OCI-LY7 (cell line): ENCODE measurements around the gene TUBB3. TPM values are rescaled to one million over a fixed set of nuclear protein-coding genes. Genes with fewer than 3 reads are reported as not detected.

Source experiments
- BruUV-seq: library from RNA; stranded (reverse); fragments of 400-500 nt; replicated peaks from 2 replicates; lab custom pipeline; 2021; lab: Mats Ljungman, UMichigan
- CTCF ChIA-PET: fragments of 300-600 bp; sonication (Branson Sonifier 250); formaldehyde crosslinking; loops from one replicate; lab custom pipeline; 2022; ENCODE audit warnings: antibody characterized with exemption; ENCODE audit not compliant: unreplicated experiment; lab: Charles Lee
- POLR2A ChIA-PET: fragments of 300-600 bp; sonication (Branson Sonifier 250); formaldehyde crosslinking; loops from one replicate; lab custom pipeline; 2022; ENCODE audit warnings: antibody characterized with exemption; lab: Charles Lee
- DNase-seq: peaks from one replicate; pipeline ENCODE4 v3.0.0-alpha.2; 2015; ENCODE audit warnings: low spot score
- H2AFZ ChIP-seq: fragments of 200-600 bp; sonication (generic), shearing (Covaris generic); 2 replicates; pipeline ENCODE4 v1.6.1; 2014; ENCODE audit warnings: mild to moderate bottlenecking, antibody characterized with exemption, low read length, moderate library complexity
- H3K27ac ChIP-seq: fragments of 200-600 bp; sonication (generic); 2 replicates; pipeline ENCODE4 v1.5.1; 2014; ENCODE audit warnings: mixed run types, low read depth, mild to moderate bottlenecking, moderate library complexity, low read length, inconsistent platforms; ENCODE audit not compliant: poor library complexity, severe bottlenecking
- H3K36me3 ChIP-seq: fragments of 200-600 bp; sonication (generic); 2 replicates; pipeline ENCODE4 v1.6.1; 2014; ENCODE audit warnings: mild to moderate bottlenecking, antibody characterized with exemption, low read length, moderate library complexity, mixed read lengths; ENCODE audit not compliant: insufficient read depth
- H3K4me1 ChIP-seq: fragments of 200-600 bp; sonication (generic); 2 replicates; pipeline ENCODE4 v1.5.1; 2014; ENCODE audit warnings: mild to moderate bottlenecking, low read length; ENCODE audit not compliant: insufficient read depth, poor library complexity, severe bottlenecking
- H3K4me2 ChIP-seq: fragments of 200-600 bp; sonication (generic); 2 replicates; pipeline ENCODE4 v1.6.1; 2014; ENCODE audit warnings: mild to moderate bottlenecking, low read length
- H3K4me3 ChIP-seq: fragments of 200-600 bp; sonication (generic); 2 replicates; pipeline ENCODE4 v1.5.1; 2014; ENCODE audit warnings: mild to moderate bottlenecking, low read depth, low read length; ENCODE audit not compliant: poor library complexity, severe bottlenecking
- H3K79me2 ChIP-seq: fragments of 200-600 bp; sonication (generic); 2 replicates; pipeline ENCODE4 v1.6.1; 2016; ENCODE audit warnings: low read depth, mild to moderate bottlenecking, low read length, moderate library complexity, mixed read lengths; ENCODE audit not compliant: insufficient read depth
- H3K9me2 ChIP-seq: fragments of 200-600 bp; sonication (generic); 2 replicates; pipeline ENCODE4 v1.6.1; 2016; ENCODE audit warnings: mild to moderate bottlenecking, low read length, mixed read lengths; ENCODE audit not compliant: insufficient read depth
- H3K9me3 ChIP-seq: fragments of 200-600 bp; sonication (generic); 2 replicates; pipeline ENCODE4 v1.6.1; 2014; ENCODE audit warnings: mild to moderate bottlenecking, mixed run types, low read length, mixed read lengths
- H4K20me1 ChIP-seq: fragments of 200-600 bp; sonication (generic); 2 replicates; pipeline ENCODE4 v1.6.1; 2014; ENCODE audit warnings: mild to moderate bottlenecking, antibody characterized with exemption, low read length, moderate library complexity, mixed read lengths; ENCODE audit not compliant: insufficient read depth
- CTCF ChIP-seq: fragments of 200-600 bp; sonication (generic); conservative IDR thresholded peaks from 2 replicates; pipeline ENCODE4 v1.5.1; 2014; ENCODE audit warnings: mild to moderate bottlenecking, antibody characterized with exemption, low read length, moderate library complexity, mixed read lengths
- EZH2phosphoT487 ChIP-seq: fragments of 200-600 bp; sonication (generic); IDR thresholded peaks from 2 replicates; pipeline ENCODE4 v1.6.1; 2018; ENCODE audit warnings: low read depth, borderline replicate concordance, mild to moderate bottlenecking, mixed run types, antibody characterized with exemption, low read length, moderate library complexity, mixed read lengths
- intact Hi-C: fragments of 100-400 bp; cut with micrococcal nuclease; formaldehyde crosslinking; loops from one replicate; pipeline ENCODE4 v1.10.0; 2022; ENCODE audit not compliant: unreplicated experiment
- total RNA-seq, 2 experiments: library from RNA; depleted of rRNA in 1 of 2; stranded (reverse); fragments of >200 nt in 1 of 2; shearing (Covaris generic) in 1 of 2; gene quantifications; 2 replicates each; pipeline ENCODE4 v1.2.3, GENCODE V29; 2014 to 2022

Gene TUBB3
- total RNA-seq, 2 experiments from 2014 or later = 63.7 to 192 TPM

- Histone ChIP-seq H3K4me2 (no peak overlapping the region), H3K27ac (no peak overlapping the region), H3K79me2 (peaks cover 25% of the 10 kb centered on the region; the same call in 1 of the 2 replicates), H3K9me3 (no peaks in the 10 kb centered on the region), H3K4me1 (peaks cover 28% of the 10 kb centered on the region), H3K9me2 (no peaks in the 10 kb centered on the region), H3K4me3 (no peak overlapping the region), H3K36me3 (peaks cover 97% of the 10 kb centered on the region), H2AFZ (no peak overlapping the region), H4K20me1 (peaks cover 8% of the 10 kb centered on the region; the same call in 1 of the 2 replicates)
- ChIA-PET POLR2A (no interaction called here), CTCF (no interaction called here)
- no TSS peak for BruUV-seq
- intact Hi-C loops = no loop called here
- DNase-seq = no peak
- TF ChIP-seq CTCF (no peak), EZH2phosphoT487 (no peak)
Measured at GRCh38 chr16:89960966-89961365, 37.8 kb downstream of the TUBB3 start.

- DNase-seq = no peak
- Histone ChIP-seq H3K27ac (no peak overlapping the region), H3K4me1 (peaks cover 19% of the 10 kb centered on the region), H3K4me3 (no peak overlapping the region), H3K79me2 (peaks cover 24% of the 10 kb centered on the region; the same call in 1 of the 2 replicates), H4K20me1 (peaks cover 8% of the 10 kb centered on the region; the same call in 1 of the 2 replicates), H3K9me2 (no peaks in the 10 kb centered on the region), H2AFZ (no peak overlapping the region), H3K4me2 (no peak overlapping the region), H3K36me3 (peaks cover 100% of the 10 kb centered on the region), H3K9me3 (no peaks in the 10 kb centered on the region)
- BruUV-seq = no TSS peak
- no peak for TF ChIP-seq CTCF
- TF ChIP-seq EZH2phosphoT487 = no peak
- intact Hi-C loops = no loop called here
- POLR2A ChIA-PET = no interaction called here
- CTCF ChIA-PET = no interaction called here
Measured at GRCh38 chr16:89961920-89962319, 38.8 kb downstream of the TUBB3 start.

GRCh38 chr16:89962754-89963498 is 39.8 kb downstream of the TUBB3 start:
- TF ChIP-seq EZH2phosphoT487 = no peak
- TF ChIP-seq CTCF = no peak
- POLR2A ChIA-PET = no interaction called here
- no peak for DNase-seq
- Histone ChIP-seq H3K4me2 (no peak overlapping the region), H3K36me3 (peaks cover 100% of the 10 kb centered on the region), H3K79me2 (peaks cover 14% of the 10 kb centered on the region; the same call in 1 of the 2 replicates), H3K9me2 (no peaks in the 10 kb centered on the region), H3K9me3 (no peaks in the 10 kb centered on the region), H3K4me1 (peaks cover 9% of the 10 kb centered on the region), H3K4me3 (no peak overlapping the region), H3K27ac (no peak overlapping the region), H2AFZ (no peak overlapping the region), H4K20me1 (peaks cover 8% of the 10 kb centered on the region; the same call in 1 of the 2 replicates)
- CTCF ChIA-PET = no interaction called here
- intact Hi-C loops = no loop called here
- BruUV-seq = no TSS peak
